H9 (cell line): Measurements from ENCODE around the gene CLC. TPM values are rescaled to one million over a fixed set of nuclear protein-coding genes. Genes with fewer than 3 reads are reported as not detected.

Experiments
- DNase-seq: peaks from one replicate; pipeline ENCODE4 v3.0.0-alpha.2; 2017
- H2AFZ ChIP-seq: one replicate; pipeline ENCODE4 v1.6.1; 2013; ENCODE audit warnings: mild to moderate bottlenecking, low read length, control low read depth, moderate library complexity
- H2AK5ac ChIP-seq: 2 replicates; pipeline ENCODE4 v1.6.1; 2013; ENCODE audit warnings: low read length, control low read depth, mixed read lengths; ENCODE audit not compliant: insufficient read length
- H2BK120ac ChIP-seq: one replicate; pipeline ENCODE4 v1.6.1; 2013; ENCODE audit warnings: low read depth, mild to moderate bottlenecking, low read length, control low read depth, inconsistent platforms; ENCODE audit not compliant: poor library complexity, severe bottlenecking
- H2BK12ac ChIP-seq: 2 replicates; pipeline ENCODE4 v1.6.1; 2013; ENCODE audit warnings: low read length, control low read depth, mixed read lengths, low read depth; ENCODE audit not compliant: insufficient read length
- H2BK15ac ChIP-seq: 2 replicates; pipeline ENCODE4 v1.6.1; 2013; ENCODE audit warnings: low read depth, low read length, control low read depth
- H2BK20ac ChIP-seq: one replicate; pipeline ENCODE4 v1.6.1; 2013; ENCODE audit warnings: low read depth, mild to moderate bottlenecking, low read length, control low read depth, inconsistent platforms; ENCODE audit not compliant: poor library complexity, severe bottlenecking
- H2BK5ac ChIP-seq: 2 replicates; pipeline ENCODE4 v1.6.1; 2013; ENCODE audit warnings: low read length, control low read depth, mixed read lengths; ENCODE audit not compliant: insufficient read length
- H3K14ac ChIP-seq: 2 replicates; pipeline ENCODE4 v1.6.1; 2013; ENCODE audit warnings: low read length, control low read depth; ENCODE audit not compliant: insufficient read depth
- H3K18ac ChIP-seq: 2 replicates; pipeline ENCODE4 v1.6.1; 2013; ENCODE audit warnings: low read depth, mild to moderate bottlenecking, mixed read lengths, low read length, control low read depth; ENCODE audit not compliant: insufficient read length
- H3K23ac ChIP-seq: 2 replicates; pipeline ENCODE4 v1.6.1; 2013; ENCODE audit warnings: low read length, control low read depth, mixed read lengths, low read depth; ENCODE audit not compliant: insufficient read length
- H3K23me2 ChIP-seq: 2 replicates; pipeline ENCODE4 v1.6.1; 2013; ENCODE audit warnings: low read depth, mild to moderate bottlenecking, mixed read lengths, low read length, control low read depth; ENCODE audit not compliant: insufficient read length, poor library complexity, severe bottlenecking
- H3K27ac ChIP-seq: 2 replicates; pipeline ENCODE4 v1.5.1; 2013; ENCODE audit warnings: low read length, control low read depth, mixed read lengths, low read depth; ENCODE audit not compliant: insufficient read length
- H3K27me3 ChIP-seq: 2 replicates; pipeline ENCODE4 v1.6.1; 2013; ENCODE audit warnings: low read length, control low read depth, inconsistent platforms; ENCODE audit not compliant: insufficient read depth
- H3K4ac ChIP-seq: 2 replicates; pipeline ENCODE4 v1.6.1; 2013; ENCODE audit warnings: low read depth, mild to moderate bottlenecking, control low read depth, inconsistent platforms, low read length, moderate library complexity
- H3K4me1 ChIP-seq: 2 replicates; pipeline ENCODE4 v1.6.1; 2013; ENCODE audit warnings: low read length, control low read depth, inconsistent platforms; ENCODE audit not compliant: insufficient read depth
- H3K4me2 ChIP-seq: 2 replicates; pipeline ENCODE4 v1.6.1; 2013; ENCODE audit warnings: low read length, control low read depth, mixed read lengths; ENCODE audit not compliant: insufficient read length, insufficient read depth
- H3K56ac ChIP-seq: 2 replicates; pipeline ENCODE4 v1.6.1; 2013; ENCODE audit warnings: low read depth, mild to moderate bottlenecking, mixed read lengths, low read length, control low read depth; ENCODE audit not compliant: insufficient read length
- H3K79me1 ChIP-seq: 2 replicates; pipeline ENCODE4 v1.6.1; 2013; ENCODE audit warnings: low read depth, mild to moderate bottlenecking, moderate library complexity, low read length, control low read depth, inconsistent platforms; ENCODE audit not compliant: insufficient read depth, poor library complexity, severe bottlenecking
- H3K79me2 ChIP-seq: 2 replicates; pipeline ENCODE4 v1.6.1; 2013; ENCODE audit warnings: low read length, control low read depth, inconsistent platforms; ENCODE audit not compliant: insufficient read depth
- H3K9ac ChIP-seq: 2 replicates; pipeline ENCODE4 v1.6.1; 2013; ENCODE audit warnings: low read length, control low read depth, mixed read lengths; ENCODE audit not compliant: insufficient read length; ENCODE audit errors: extremely low read depth
- H3K9me3 ChIP-seq: one replicate; pipeline ENCODE4 v1.6.1; 2013; ENCODE audit warnings: low read depth, low read length, inconsistent platforms; ENCODE audit not compliant: control insufficient read depth
- H3T11ph ChIP-seq: one replicate; pipeline ENCODE4 v1.6.1; 2013; ENCODE audit warnings: mild to moderate bottlenecking, low read length, control low read depth, inconsistent platforms
- H4K20me1 ChIP-seq: one replicate; pipeline ENCODE4 v1.6.1; 2013; ENCODE audit not compliant: control insufficient read depth, insufficient read length, insufficient read depth
- H4K5ac ChIP-seq: 2 replicates; pipeline ENCODE4 v1.6.1; 2013; ENCODE audit warnings: low read depth, mild to moderate bottlenecking, mixed read lengths, low read length, control low read depth; ENCODE audit not compliant: insufficient read length
- H4K8ac ChIP-seq: replicated peaks from 2 replicates; pipeline ENCODE4 v1.6.1; 2013; ENCODE audit warnings: low read length, control low read depth, mixed read lengths, low read depth; ENCODE audit not compliant: insufficient read length
- H4K91ac ChIP-seq: 2 replicates; pipeline ENCODE4 v1.6.1; 2013; ENCODE audit warnings: low read depth, mild to moderate bottlenecking, moderate library complexity, mixed read lengths, low read length, control low read depth; ENCODE audit not compliant: insufficient read length
- H3K27ac Mint-ChIP-seq, 3 experiments: 2 replicates in 2 of 3; 3 replicates in 1 of 3; pipeline ENCODE4 v1.8.0; 2020 to 2021; ENCODE audit warnings: mixed read lengths in 3 of 3, mild to moderate bottlenecking in 1 of 3, moderate library complexity in 1 of 3
- H3K27me3 Mint-ChIP-seq: 2 replicates; pipeline ENCODE4 v1.8.0; 2021; ENCODE audit warnings: low read depth, mild to moderate bottlenecking, moderate library complexity, mixed read lengths
- H3K36me3 Mint-ChIP-seq, 3 experiments: 2 replicates in 2 of 3; 3 replicates in 1 of 3; pipeline ENCODE4 v1.8.0; 2020 to 2021; ENCODE audit warnings: low read depth in 3 of 3, mixed read lengths in 3 of 3; ENCODE audit not compliant: insufficient read depth in 1 of 3
- H3K4me1 Mint-ChIP-seq, 2 experiments: 2 replicates each; pipeline ENCODE4 v1.8.0; 2020; ENCODE audit warnings: mixed read lengths in 2 of 2
- H3K4me3 Mint-ChIP-seq, 2 experiments: 2 replicates in 1 of 2; 3 replicates in 1 of 2; pipeline ENCODE4 v1.8.0; 2020 to 2021; ENCODE audit warnings: mild to moderate bottlenecking in 2 of 2, mixed read lengths in 2 of 2, moderate library complexity in 1 of 2
- H3K9me3 Mint-ChIP-seq, 2 experiments: 2 replicates in 1 of 2; 3 replicates in 1 of 2; pipeline ENCODE4 v1.8.0; 2020; ENCODE audit warnings: mild to moderate bottlenecking in 2 of 2, mixed read lengths in 2 of 2, moderate library complexity in 1 of 2
- CTCF ChIP-seq: fragments of 200-600 bp; sonication (generic); conservative IDR thresholded peaks from 3 replicates; pipeline ENCODE4 v1.8.0; 2021; ENCODE audit warnings: antibody characterized with exemption, mild to moderate bottlenecking
- WGBS: extraction: QIAGEN DNeasy Blood & Tissue Kit; methylation state at CpG from one replicate; pipeline ENCODE4 v1.1.7; 2013; ENCODE audit warnings: missing lambda C conversion rate, low lambda C conversion rate, mixed read lengths; ENCODE audit not compliant: insufficient read length; ENCODE audit errors: extremely low coverage; 5-methylcytosine and 5-hydroxymethylcytosine counted together
- total RNA-seq: library from RNA; stranded (reverse); gene quantifications from 2 replicates; pipeline ENCODE4 v1.2.1, GENCODE V29; 2021

Gene CLC
- total RNA-seq, 1 experiment from 2014 or later = 0.39 TPM

GRCh38 chr19:39754544-39754943 lies 16.7 kb upstream of the CLC start:
- Mint-ChIP-seq H3K36me3 (no peaks in the 10 kb centered on the region), H3K27ac (no peak overlapping the region), H3K9me3 (no peaks in the 10 kb centered on the region), H3K4me1 (no peaks in the 10 kb centered on the region), H3K4me3 (no peak overlapping the region), H3K27me3 (peaks cover 22% of the 10 kb centered on the region)
- no peak overlapping the region for H3K4me2 ChIP-seq
- H3T11ph ChIP-seq = no peak overlapping the region
- no peak overlapping the region for H3K9ac ChIP-seq
- no peak overlapping the region for H2BK120ac ChIP-seq
- no peak overlapping the region for H4K5ac ChIP-seq
- no peaks in the 10 kb centered on the region for H3K27me3 ChIP-seq
- no peak for DNase-seq
- WGBS = no CpG with 5 or more reads among the region's 2 CpGs
- TF ChIP-seq CTCF = no peak
- H3K9me3 ChIP-seq = no peaks in the 10 kb centered on the region
- H3K18ac ChIP-seq = no peak overlapping the region
- H2AK5ac ChIP-seq = no peak overlapping the region
- no peak overlapping the region for H4K8ac ChIP-seq
- H3K56ac ChIP-seq = no peak overlapping the region
- no peak overlapping the region for H3K4ac ChIP-seq
- no peak overlapping the region for H3K23ac ChIP-seq
- H3K23me2 ChIP-seq = no peaks in the 10 kb centered on the region
- H4K20me1 ChIP-seq = no peaks in the 10 kb centered on the region
- H2BK5ac ChIP-seq = no peak overlapping the region
- H2AFZ ChIP-seq = no peak overlapping the region
- no peak overlapping the region for H4K91ac ChIP-seq
- H3K14ac ChIP-seq = no peak overlapping the region
- H2BK15ac ChIP-seq = no peak overlapping the region
- H3K4me1 ChIP-seq = no peaks in the 10 kb centered on the region
- H2BK20ac ChIP-seq = no peak overlapping the region
- H3K79me2 ChIP-seq = no peaks in the 10 kb centered on the region
- H2BK12ac ChIP-seq = no peak overlapping the region
- no peak overlapping the region for H3K27ac ChIP-seq
- no peaks in the 10 kb centered on the region for H3K79me1 ChIP-seq
